NK-92 (cell line): ENCODE measurements around the gene PTF1A.

ENCODE experiments used
- DNase-seq: peaks from one replicate; lab custom pipeline; 2025; ENCODE audit not compliant: unreplicated experiment; lab: John Stamatoyannopoulos, UW

The PTF1A gene, protein sequence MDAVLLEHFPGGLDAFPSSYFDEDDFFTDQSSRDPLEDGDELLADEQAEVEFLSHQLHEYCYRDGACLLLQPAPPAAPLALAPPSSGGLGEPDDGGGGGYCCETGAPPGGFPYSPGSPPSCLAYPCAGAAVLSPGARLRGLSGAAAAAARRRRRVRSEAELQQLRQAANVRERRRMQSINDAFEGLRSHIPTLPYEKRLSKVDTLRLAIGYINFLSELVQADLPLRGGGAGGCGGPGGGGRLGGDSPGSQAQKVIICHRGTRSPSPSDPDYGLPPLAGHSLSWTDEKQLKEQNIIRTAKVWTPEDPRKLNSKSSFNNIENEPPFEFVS

GRCh38 chr10:23191764-23192711, at the start of gene PTF1A:
Gene PTF1A, plus strand, starts transcription at chr10:23192312. Its CDS starts 219 bp downstream, at chr10:23192531.
- no peak for DNase-seq

DNA sequence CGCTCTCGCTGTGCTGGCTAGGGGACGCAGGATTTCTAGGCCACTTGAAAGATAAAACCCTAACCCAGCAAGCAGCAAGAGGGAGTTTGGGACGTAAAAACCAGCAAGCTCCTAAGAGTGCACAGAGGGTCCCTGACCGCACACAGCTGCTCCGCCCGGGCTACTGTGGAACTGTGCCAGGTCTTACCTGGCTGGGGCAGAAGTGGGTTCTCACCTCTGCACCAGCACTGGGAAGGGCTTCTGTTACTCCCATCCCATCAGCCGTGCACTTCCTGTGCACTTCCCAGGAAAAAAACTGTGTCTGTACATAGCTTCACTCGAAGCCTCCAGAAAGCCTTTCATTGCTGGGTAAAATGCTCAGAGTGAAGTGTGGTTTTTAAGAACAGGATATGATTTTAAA, 45.9 kb upstream of the PTF1A start:
- DNase-seq = no peak

GRCh38 chr10:23147035-23147434, 45.1 kb upstream of the PTF1A start:
- DNase-seq = no peak

DNA sequence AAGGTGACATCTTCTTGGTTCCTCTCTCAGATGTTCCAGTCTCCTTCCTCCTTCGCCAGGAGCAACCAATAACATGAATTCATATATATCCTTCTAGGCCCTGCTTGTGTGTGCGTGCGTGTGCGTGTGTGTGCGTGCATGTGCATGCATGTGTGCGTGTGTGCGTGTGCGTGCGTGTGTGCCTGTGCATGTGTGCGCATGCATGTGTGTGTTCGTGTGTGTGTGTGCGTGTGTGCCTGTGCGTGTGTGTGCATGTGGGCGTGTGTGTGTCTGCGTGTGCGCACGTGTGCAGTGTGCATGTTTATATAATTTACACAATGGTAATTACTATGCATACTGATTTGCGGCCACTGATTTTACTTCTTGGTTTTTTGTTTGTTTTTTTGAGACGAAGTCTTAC, 43.9 kb upstream of the PTF1A start:
- DNase-seq = no peak

GRCh38 chr10:23150091-23150490, 42.0 kb upstream of the PTF1A start:
- no peak for DNase-seq

DNA sequence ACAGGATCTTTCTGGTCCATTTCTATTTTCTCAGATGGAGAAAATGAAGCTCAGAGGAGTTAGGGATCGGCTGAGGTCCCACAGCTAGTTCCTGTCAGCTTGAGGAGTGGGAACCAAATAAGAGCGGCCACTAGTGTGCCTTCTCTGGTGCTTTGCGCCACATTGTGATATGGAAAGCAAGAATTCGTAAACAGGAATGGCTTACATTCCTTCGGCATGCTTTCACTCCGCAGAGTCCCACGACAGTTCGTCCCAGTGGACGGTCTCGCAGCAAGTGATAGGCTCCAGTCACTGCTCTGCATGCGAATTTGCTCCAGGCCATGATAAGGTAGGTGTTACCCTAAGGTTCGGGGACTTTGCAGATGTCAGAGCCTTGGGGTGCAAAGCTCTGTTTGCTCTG, 41.5 kb upstream of the PTF1A start:
- no peak for DNase-seq

DNA sequence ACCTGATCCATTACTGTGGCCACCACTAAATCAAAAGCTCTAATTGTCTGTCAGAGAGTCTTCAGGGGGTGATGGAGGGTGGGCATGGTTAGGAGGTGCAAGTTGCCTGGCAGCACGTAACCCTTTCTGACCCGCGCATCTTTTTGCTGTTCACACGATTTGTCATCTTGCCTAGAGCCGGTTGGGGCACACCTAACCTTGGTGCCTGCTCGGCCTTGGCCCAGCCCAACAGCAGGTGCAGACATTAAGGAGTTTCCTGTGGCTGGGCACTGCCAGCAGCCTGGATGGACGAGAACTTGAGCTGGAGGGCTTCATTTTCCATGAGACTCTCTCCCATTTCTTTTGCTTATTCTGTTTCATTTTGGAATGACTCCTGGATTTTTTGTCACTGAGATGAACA, 41.0 kb upstream of the PTF1A start:
- DNase-seq = no peak

- DNase-seq = no peak
Observed at GRCh38 chr10:23155169-23155568, 36.9 kb upstream of the PTF1A start.

GRCh38 chr10:23156447-23157150, 35.5 kb upstream of the PTF1A start:
- DNase-seq = no peak

- DNase-seq = no peak
Observed at GRCh38 chr10:23157239-23157681, 34.9 kb upstream of the PTF1A start.

- DNase-seq = no peak
Observed at GRCh38 chr10:23157691-23158369, 34.3 kb upstream of the PTF1A start.

DNA sequence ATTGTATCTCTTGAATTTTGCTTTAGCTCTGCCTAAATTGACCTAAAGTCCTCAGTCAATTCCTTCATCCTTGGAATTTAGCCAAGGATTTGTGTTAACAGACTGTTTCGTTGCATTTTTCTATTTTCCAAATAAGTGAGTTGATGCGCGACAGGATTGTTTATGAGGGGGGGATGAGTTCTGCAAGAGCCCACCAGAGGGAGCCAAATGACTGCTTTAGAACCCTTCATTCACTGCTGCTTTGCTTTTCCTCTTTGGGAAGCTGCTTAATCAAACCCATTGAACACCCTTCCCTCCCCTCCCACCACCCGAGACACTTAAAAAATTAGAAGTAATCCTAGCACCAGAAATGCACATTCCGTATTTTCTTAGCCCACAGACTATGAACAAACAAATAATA, 33.7 kb upstream of the PTF1A start:
- no peak for DNase-seq

- no peak for DNase-seq
Observed at GRCh38 chr10:23171232-23171876, 20.8 kb upstream of the PTF1A start.

GRCh38 chr10:23172429-23173213, 19.5 kb upstream of the PTF1A start:
- no peak for DNase-seq

DNA sequence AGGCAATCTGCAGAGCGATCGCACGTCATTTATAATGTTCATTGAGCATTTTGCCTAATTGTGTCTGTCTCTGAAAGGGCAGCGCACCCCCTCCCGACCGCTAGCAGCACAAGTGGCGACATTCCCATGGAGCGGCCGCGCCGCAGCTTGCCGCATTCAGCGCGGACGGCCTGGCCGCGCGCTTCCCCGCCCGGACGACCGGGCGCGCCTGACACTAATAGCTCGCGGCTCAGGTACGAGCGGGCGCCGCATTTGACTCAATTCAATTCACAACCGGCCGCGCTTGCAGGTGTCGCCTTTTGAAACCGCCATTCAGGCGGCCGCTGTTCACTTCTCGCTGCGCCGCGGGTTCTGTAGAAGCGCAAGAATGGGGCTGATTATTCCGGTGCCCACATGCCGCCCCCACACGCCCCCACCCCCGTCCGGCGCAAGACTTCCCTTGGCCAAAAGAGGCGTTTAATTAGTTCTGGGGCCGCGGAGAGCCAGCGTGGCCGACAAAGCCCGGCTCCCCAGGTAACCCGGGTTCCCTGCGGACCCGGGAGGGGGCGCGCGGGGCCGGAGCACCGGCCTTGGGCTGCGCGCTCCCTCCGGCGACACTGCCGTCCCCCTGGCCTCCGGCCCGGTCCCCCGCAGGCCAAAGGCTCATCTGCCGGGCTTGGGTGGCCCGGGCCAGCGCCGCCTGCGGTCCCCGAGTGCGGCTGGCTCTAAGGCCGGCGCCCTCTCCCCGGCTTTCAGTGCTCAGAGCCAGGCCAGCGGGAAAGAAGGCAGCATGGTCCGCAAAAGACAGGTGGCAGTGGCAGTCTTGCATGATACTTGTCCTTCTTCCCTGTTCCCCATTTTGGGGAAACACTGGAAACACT, 18.7 kb upstream of the PTF1A start:
- no peak for DNase-seq

DNA sequence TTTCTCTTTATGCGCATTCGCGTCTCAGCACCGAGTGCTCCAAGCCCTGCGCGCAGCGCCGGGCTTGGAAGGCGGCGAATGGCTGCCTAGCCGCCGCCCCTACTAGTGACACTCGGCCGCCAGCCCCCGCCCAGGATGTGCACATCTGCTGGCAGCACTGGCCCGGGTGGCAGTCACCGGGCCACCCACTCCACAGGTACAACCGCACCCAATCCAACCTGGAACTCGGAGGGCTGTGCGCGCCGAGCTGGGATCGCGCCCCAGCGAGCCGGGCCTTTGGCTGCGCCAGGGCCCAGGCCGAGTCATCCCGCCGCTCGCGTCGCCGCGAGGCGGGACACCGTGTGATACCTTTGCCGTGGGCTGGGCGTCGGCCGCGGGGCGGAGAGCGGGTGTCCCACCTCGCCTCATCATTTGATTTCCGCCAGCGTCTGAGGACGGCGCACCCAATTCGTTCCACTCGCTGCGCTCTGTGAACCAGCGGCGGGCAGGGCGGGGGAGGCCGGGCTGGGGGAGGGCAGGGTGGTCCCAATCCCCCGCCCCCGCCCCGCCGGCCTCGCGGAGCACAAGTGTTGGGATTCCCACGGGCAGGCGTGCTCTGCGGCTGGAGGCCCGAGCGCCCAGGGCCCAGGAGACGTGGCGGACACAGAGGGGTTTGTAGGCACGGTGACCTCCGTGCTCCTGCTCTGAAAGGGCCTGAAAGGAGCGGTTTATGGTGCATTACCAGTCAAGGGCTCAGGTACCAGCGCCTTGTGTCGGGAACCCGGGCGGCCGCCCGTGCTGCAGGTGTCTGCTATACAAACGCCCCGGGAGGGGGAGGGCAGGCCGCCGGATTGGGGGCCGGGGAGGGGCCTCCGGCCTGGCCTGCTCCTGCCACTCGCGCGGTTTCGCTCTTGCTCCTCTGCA, 17.8 kb upstream of the PTF1A start:
- no peak for DNase-seq

GRCh38 chr10:23174977-23175512, 17.1 kb upstream of the PTF1A start:
- DNase-seq = no peak
